ENCODE data around the gene ANKRD33B.

GRCh38 chr5:10686890-10687289 lies 123.0 kb downstream of the ANKRD33B start:
- TF ChIP-seq CTCF (IDR thresholded peaks at IDR 0.05) (no peak), POLR2A (IDR thresholded peaks at IDR 0.05) (no peak)
